H1 (cell line): ENCODE data around the gene KCNMA1. TPM values are rescaled to one million over a fixed set of nuclear protein-coding genes. Genes with fewer than 3 reads are reported as not detected.

Experiments used
- CTCF ChIA-PET: fragments of 300-600 bp; sonication (Branson Sonifier 250); formaldehyde crosslinking; loops from one replicate; lab custom pipeline; 2021; ENCODE audit not compliant: partially characterized antibody; lab: Charles Lee
- POLR2A ChIA-PET: fragments of 300-600 bp; sonication (Branson Sonifier 250); formaldehyde crosslinking; loops from one replicate; lab custom pipeline; 2021; ENCODE audit warnings: inconsistent platforms; ENCODE audit not compliant: partially characterized antibody; lab: Charles Lee
- DNase-seq, 2 experiments: peaks; one replicate each; pipeline versions ENCODE4 v3.0.0 to v3.0.0-alpha.2; 2010 to 2022; ENCODE audit warnings: low spot score in 2 of 2, low read depth in 1 of 2, mixed read lengths in 1 of 2
- FAIRE-seq: peaks from 2 replicates; lab custom pipeline; 2011; peaks lifted over from hg19 to GRCh38; lab: Jason Lieb, UNC
- H2AFZ ChIP-seq: 2 replicates; pipeline ENCODE4 v1.8.1; 2012; ENCODE audit warnings: low read length, inconsistent platforms
- H2AK5ac ChIP-seq: 2 replicates; pipeline ENCODE4 v1.6.1; 2013; ENCODE audit warnings: low read depth, low read length
- H2BK120ac ChIP-seq: replicated peaks from 2 replicates; pipeline ENCODE3; 2013; ENCODE audit warnings: low read depth, low read length, inconsistent platforms
- H2BK12ac ChIP-seq: 2 replicates; pipeline ENCODE4 v1.6.1; 2013; ENCODE audit warnings: low read depth, low read length
- H2BK15ac ChIP-seq: 2 replicates; pipeline ENCODE4 v1.6.1; 2013; ENCODE audit warnings: low read length
- H2BK20ac ChIP-seq: 2 replicates; pipeline ENCODE4 v1.6.1; 2013; ENCODE audit warnings: low read length
- H2BK5ac ChIP-seq: 2 replicates; pipeline ENCODE4 v1.6.1; 2013; ENCODE audit warnings: low read depth, low read length
- H3K14ac ChIP-seq: 2 replicates; pipeline ENCODE4 v1.6.1; 2013; ENCODE audit warnings: inconsistent platforms; ENCODE audit not compliant: insufficient read length
- H3K18ac ChIP-seq: 2 replicates; pipeline ENCODE4 v1.6.1; 2013; ENCODE audit warnings: low read length; ENCODE audit errors: extremely low read depth
- H3K23ac ChIP-seq: 2 replicates; pipeline ENCODE4 v1.6.1; 2013; ENCODE audit warnings: inconsistent platforms; ENCODE audit not compliant: insufficient read length
- H3K23me2 ChIP-seq: 2 replicates; pipeline ENCODE4 v1.6.1; 2013; ENCODE audit warnings: low read depth, low read length
- H3K27ac ChIP-seq: 2 replicates; pipeline ENCODE4 v1.6.1; 2011; ENCODE audit warnings: low read depth, low read length, inconsistent platforms
- H3K27me3 ChIP-seq, 4 experiments: replicated peaks in 1 of 4; 1 replicate in 1 of 4; 2 replicates in 3 of 4; pipeline versions ENCODE4 v1.6.1 to v1.8.1; 2011 to 2013; ENCODE audit warnings: low read length in 3 of 4, mild to moderate bottlenecking in 3 of 4, inconsistent platforms in 2 of 4, mixed read lengths in 2 of 4, moderate library complexity in 1 of 4; ENCODE audit not compliant: control insufficient read depth in 3 of 4, insufficient read depth in 3 of 4; ENCODE audit errors: extremely low read depth in 1 of 4
- H3K36me3 ChIP-seq, 4 experiments: 2 replicates each; pipeline versions ENCODE4 v1.6.1 to v1.8.1; 2011 to 2013; ENCODE audit warnings: mild to moderate bottlenecking in 4 of 4, low read length in 3 of 4, moderate library complexity in 2 of 4, control low read depth in 1 of 4, inconsistent platforms in 1 of 4; ENCODE audit not compliant: insufficient read depth in 4 of 4, control insufficient read depth in 2 of 4
- H3K4ac ChIP-seq: replicated peaks from 2 replicates; pipeline ENCODE3; 2013; ENCODE audit warnings: low read length, low read depth, mixed read lengths, inconsistent platforms; ENCODE audit not compliant: insufficient read length
- H3K4me1 ChIP-seq, 4 experiments: replicated peaks in 1 of 4; 1 replicate in 1 of 4; 2 replicates in 3 of 4; pipeline versions ENCODE4 v1.6.1 to v1.8.1; 2011 to 2013; ENCODE audit warnings: low read length in 3 of 4, inconsistent platforms in 2 of 4, mixed read lengths in 1 of 4; ENCODE audit not compliant: insufficient read depth in 4 of 4, control insufficient read depth in 3 of 4
- H3K4me2 ChIP-seq, 2 experiments: 2 replicates each; pipeline versions ENCODE4 v1.6.1 to v1.8.1; 2011 to 2013; ENCODE audit warnings: low read depth in 2 of 2, low read length in 2 of 2, control low read depth in 1 of 2, inconsistent platforms in 1 of 2, mild to moderate bottlenecking in 1 of 2; ENCODE audit not compliant: insufficient read depth in 1 of 2
- H3K4me3 ChIP-seq, 4 experiments: fragments of 200-600, 300-600 bp in 1 of 4; sonication (generic), shearing (Covaris generic), sonication (Bioruptor Twin) in 1 of 4; 2 replicates each; pipeline versions ENCODE4 v1.5.1 to v1.8.1; 2011 to 2016; ENCODE audit warnings: low read length in 4 of 4, low read depth in 3 of 4, control low read depth in 2 of 4, inconsistent platforms in 2 of 4, mild to moderate bottlenecking in 2 of 4, mixed read lengths in 1 of 4, moderate library complexity in 1 of 4; ENCODE audit not compliant: insufficient read depth in 2 of 4; ENCODE audit errors: extremely low read depth in 1 of 4
- H3K56ac ChIP-seq: replicated peaks from 2 replicates; pipeline ENCODE3; 2013; ENCODE audit warnings: low read depth, mild to moderate bottlenecking, mixed read lengths, low read length, inconsistent platforms; ENCODE audit not compliant: insufficient read length
- H3K79me1 ChIP-seq: 2 replicates; pipeline ENCODE4 v1.6.1; 2013; ENCODE audit warnings: low read depth, low read length, control low read depth
- H3K79me2 ChIP-seq, 2 experiments: 2 replicates each; pipeline versions ENCODE4 v1.6.1 to v1.8.1; 2012 to 2013; ENCODE audit warnings: low read length in 2 of 2, mild to moderate bottlenecking in 2 of 2, inconsistent platforms in 1 of 2; ENCODE audit not compliant: insufficient read depth in 2 of 2, control insufficient read depth in 1 of 2
- H3K9ac ChIP-seq, 4 experiments: replicated peaks in 1 of 4; 1 replicate in 1 of 4; 2 replicates in 3 of 4; pipeline versions ENCODE4 v1.6.1 to v1.8.1; 2011 to 2013; ENCODE audit warnings: low read depth in 3 of 4, low read length in 3 of 4, control low read depth in 2 of 4, mild to moderate bottlenecking in 2 of 4, moderate library complexity in 2 of 4, inconsistent platforms in 1 of 4; ENCODE audit errors: extremely low read depth in 1 of 4
- H3K9me3 ChIP-seq, 2 experiments: 2 replicates each; pipeline versions ENCODE4 v1.6.1 to v1.8.1; 2012 to 2013; ENCODE audit warnings: mild to moderate bottlenecking in 2 of 2, moderate library complexity in 2 of 2, control low read depth in 1 of 2, inconsistent platforms in 1 of 2, low read depth in 1 of 2, low read length in 1 of 2, mixed read lengths in 1 of 2; ENCODE audit not compliant: insufficient read depth in 2 of 2
- H4K20me1 ChIP-seq, 2 experiments: replicated peaks in 1 of 2; 2 replicates each; pipeline versions ENCODE3 to v1.8.1; 2011 to 2013; ENCODE audit warnings: inconsistent platforms in 2 of 2, low read length in 2 of 2, mild to moderate bottlenecking in 1 of 2; ENCODE audit not compliant: insufficient read depth in 2 of 2, control insufficient read depth in 1 of 2
- H4K5ac ChIP-seq: 2 replicates; pipeline ENCODE4 v1.6.1; 2013; ENCODE audit warnings: low read length, low read depth, mixed read lengths, inconsistent platforms; ENCODE audit not compliant: insufficient read length
- H4K8ac ChIP-seq: 2 replicates; pipeline ENCODE4 v1.8.0; 2013; ENCODE audit warnings: mild to moderate bottlenecking, moderate library complexity, low read length, inconsistent platforms; ENCODE audit not compliant: insufficient read depth; ENCODE audit errors: extremely low read depth
- H4K91ac ChIP-seq: replicated peaks from 2 replicates; pipeline ENCODE3; 2013; ENCODE audit warnings: low read length, mixed read lengths, inconsistent platforms; ENCODE audit not compliant: insufficient read length
- EGR1 ChIP-seq: IDR thresholded peaks from 2 replicates; pipeline ENCODE4 v1.6.1; 2011; ENCODE audit warnings: low read depth, low read length, borderline replicate concordance
- KDM4A ChIP-seq: IDR thresholded peaks from one replicate; pipeline ENCODE4 v1.7.1; 2012; ENCODE audit warnings: low read depth, mild to moderate bottlenecking, moderate library complexity, low read length, inconsistent platforms; ENCODE audit not compliant: severe bottlenecking
- RNF2 ChIP-seq: fragments of 200-900, 300-1000 bp; sonication (generic); IDR thresholded peaks from 2 replicates; pipeline ENCODE4 v1.7.1; 2016; ENCODE audit warnings: borderline replicate concordance, low read depth, mild to moderate bottlenecking, antibody characterized with exemption, low read length; ENCODE audit not compliant: poor library complexity, severe bottlenecking; ENCODE audit errors: missing control alignments
- WGBS, 2 experiments: shearing (Covaris generic) in 1 of 2; methylation state at CpG; one replicate each; pipeline versions ENCODE4 v1.1.6 to v1.1.7; 2013 to 2015; ENCODE audit warnings: low lambda C conversion rate in 2 of 2, mixed read lengths in 2 of 2, inconsistent platforms in 1 of 2, low coverage in 1 of 2, missing lambda C conversion rate in 1 of 2; ENCODE audit not compliant: insufficient replicate concordance in 2 of 2, insufficient coverage in 1 of 2, insufficient read length in 1 of 2; ENCODE audit errors: extremely low coverage in 1 of 2, missing lambda C conversion rate in 1 of 2; 5-methylcytosine and 5-hydroxymethylcytosine counted together
- polyA plus RNA-seq, 7 experiments: library from polyadenylated mRNA; depleted of rRNA in 3 of 7; stranded (reverse) in 5 of 7; unstranded in 2 of 7; fragments of >200 nt in 5 of 7; fragments of 200-250 nt in 2 of 7; gene quantifications; 1 replicate in 5 of 7; 2 replicates in 1 of 7; 4 replicates in 1 of 7; pipeline versions ENCODE4 v1.2.1 to v1.2.3, GENCODE V29; 2011 to 2013; ENCODE audit warnings: missing spikeins in 2 of 7, mixed read lengths in 2 of 7
- total RNA-seq: library from RNA; stranded (reverse); fragmentation: NEBNext Ultra II Directional; extraction: Animal tissue kit (Norgen Biotek cat#: 25700); gene quantifications from 2 replicates; pipeline ENCODE4 v1.2.1, GENCODE V29; 2021

Gene KCNMA1
- total and polyA plus RNA-seq, 2 of the 8 experiments (the other 6 are each of a cell fraction or from before 2014, with no cell fraction given), result 10.2 to 11.1 TPM

GRCh38 chr10:77168161-77168560 lies 469.4 kb downstream of the KCNMA1 start:
- 94% methylated on average over 2 of the region's 2 CpGs; no CpG with 5 or more reads in 1 of the 2 experiments for WGBS, 2 experiments
- FAIRE-seq, result no peak

More at GRCh38 chr10:77168161-77168560, 469.4 kb downstream of the KCNMA1 start:
- ChIA-PET CTCF (interaction anchor here (1.3 to 5.9 kb wide), 6 partner anchors 9 to 543 kb away, joined by 3 to 54 read pairs (median 4); no protein-coding TSS in a partner anchor), POLR2A (interaction anchor here (1.7 kb wide), 1 partner anchor 11 kb away, joined by 3 read pairs; no protein-coding TSS in a partner anchor)
- Histone ChIP-seq H3K14ac (no peak overlapping the region), H3K27me3 (no peaks in the 10 kb centered on the region), H3K4ac (no peak overlapping the region), H3K4me3 (no peak overlapping the region), H3K18ac (no peak overlapping the region), H2BK5ac (no peak overlapping the region), H2BK15ac (no peak overlapping the region; the same call in 1 of the 2 replicates), H3K27ac (no peak overlapping the region), H2BK12ac (no peak overlapping the region), H3K56ac (no peak overlapping the region), H3K23ac (no peak overlapping the region)
- no peak for DNase-seq
- no peak for TF ChIP-seq KDM4A
- TF ChIP-seq EGR1, result no peak
- no peak for TF ChIP-seq RNF2
- TF ChIP-seq, all 59 proteins: peak for 0
- Histone ChIP-seq H4K5ac (no peak overlapping the region), H4K8ac (no peak overlapping the region), H3K9ac (no peak overlapping the region), H3K36me3 (no peaks in the 10 kb centered on the region), H3K4me2 (no peak overlapping the region), H3K23me2 (no peaks in the 10 kb centered on the region; the same call in 1 of the 2 replicates), H4K91ac (no peak overlapping the region), H3K79me1 (no peaks in the 10 kb centered on the region), H2BK20ac (no peak overlapping the region), H2AFZ (no peak overlapping the region), H4K20me1 (no peaks in the 10 kb centered on the region), H3K4me1 (no peaks in the 10 kb centered on the region), H2AK5ac (no peak overlapping the region), H3K9me3 (no peaks in the 10 kb centered on the region), H3K79me2 (no peaks in the 10 kb centered on the region), H2BK120ac (no peak overlapping the region)
